RWPE1 (cell line): ENCODE data around the gene KCNQ1.

Experiments
- CTCF ChIA-PET: fragments of 350-600 bp; sonication (Branson Sonifier 250); formaldehyde crosslinking; extraction: SDS; loops from one replicate; lab custom pipeline; 2021; lab: Yijun Ruan, JAX
- POLR2A ChIA-PET: fragments of 400-600 bp; formaldehyde crosslinking; extraction: SDS; loops from one replicate; lab custom pipeline; 2020; ENCODE audit warnings: antibody characterized with exemption; ENCODE audit not compliant: low non-redundant PET; lab: Yijun Ruan, JAX
- DNase-seq: peaks from one replicate; pipeline ENCODE4 v3.0.0; 2012; ENCODE audit warnings: low spot score
- H3K27ac ChIP-seq: fragments of 450-650 bp; 2 replicates; pipeline ENCODE4 v1.5.1; 2017
- CTCF ChIP-seq: fragments of 450-650 bp; conservative IDR thresholded peaks from 2 replicates; pipeline ENCODE4 v1.5.1; 2017; ENCODE audit warnings: low read depth, mild to moderate bottlenecking

KCNQ1 gene

GRCh38 chr11:2728663-2729332, 284.0 kb downstream of the KCNQ1 start:
- ChIA-PET CTCF (no interaction called here), POLR2A (no interaction called here)
- no peak for DNase-seq
- no peak for TF ChIP-seq CTCF
- no peak overlapping the region for H3K27ac ChIP-seq

- no peak for DNase-seq
- no peak for TF ChIP-seq CTCF
- CTCF ChIA-PET = no interaction called here
- POLR2A ChIA-PET = no interaction called here
- H3K27ac ChIP-seq = no peak overlapping the region
Measured at GRCh38 chr11:2729841-2730240, 285.0 kb downstream of the KCNQ1 start.

- no peak for TF ChIP-seq CTCF
- ChIA-PET POLR2A (no interaction called here), CTCF (interaction anchor here (0.6 kb wide), 1 partner anchor 48 kb away, joined by 3 read pairs; no protein-coding TSS in a partner anchor)
- no peak for DNase-seq
- no peak overlapping the region for H3K27ac ChIP-seq
Measured at GRCh38 chr11:2730272-2731129, 285.7 kb downstream of the KCNQ1 start.

- H3K27ac ChIP-seq = no peak overlapping the region
- ChIA-PET POLR2A (no interaction called here), CTCF (no interaction called here)
Measured at GRCh38 chr11:2731130-2732125, 286.6 kb downstream of the KCNQ1 start.

GRCh38 chr11:2732261-2732939, 287.6 kb downstream of the KCNQ1 start:
- H3K27ac ChIP-seq = no peak overlapping the region
- ChIA-PET CTCF (no interaction called here), POLR2A (no interaction called here)
- TF ChIP-seq CTCF = no peak
- DNase-seq = no peak

More at GRCh38 chr11:2731130-2732125, 286.6 kb downstream of the KCNQ1 start:
- no peak for DNase-seq
- TF ChIP-seq CTCF = no peak
